GM12891 (cell line): ENCODE data around the gene AFDN.

Experiments
- POLR2A ChIP-seq: IDR thresholded peaks from 2 replicates; pipeline ENCODE4 v1.6.1; 2011; ENCODE audit warnings: low read depth, low read length, control low read depth
- POLR2AphosphoS5 ChIP-seq: IDR thresholded peaks from 2 replicates; pipeline ENCODE4 v1.6.1; 2011; ENCODE audit warnings: low read depth, low read length, control low read depth
- SPI1 ChIP-seq: IDR thresholded peaks from 2 replicates; pipeline ENCODE4 v1.6.1; 2011; ENCODE audit warnings: low read depth, low read length, control low read depth
- TAF1 ChIP-seq: IDR thresholded peaks from 2 replicates; pipeline ENCODE4 v1.6.1; 2011; ENCODE audit warnings: low read depth, low read length, control low read depth

GRCh38 chr6:167827583-167828324 is 1.0 kb downstream of the AFDN start:
- TF ChIP-seq POLR2A (no peak), TAF1 (no peak), POLR2AphosphoS5 (no peak), SPI1 (no peak)
